GM18526 (cell line): ENCODE data around the gene CXCL5.

ENCODE experiments used
- POLR2A ChIP-seq: IDR thresholded peaks from 3 replicates; pipeline ENCODE4 v1.6.1; 2011; ENCODE audit not compliant: insufficient read length; ENCODE audit errors: extremely low read depth

CXCL5 gene

GRCh38 chr4:73990988-73991741, 7.3 kb downstream of the CXCL5 start:
- no peak for TF ChIP-seq POLR2A

DNA sequence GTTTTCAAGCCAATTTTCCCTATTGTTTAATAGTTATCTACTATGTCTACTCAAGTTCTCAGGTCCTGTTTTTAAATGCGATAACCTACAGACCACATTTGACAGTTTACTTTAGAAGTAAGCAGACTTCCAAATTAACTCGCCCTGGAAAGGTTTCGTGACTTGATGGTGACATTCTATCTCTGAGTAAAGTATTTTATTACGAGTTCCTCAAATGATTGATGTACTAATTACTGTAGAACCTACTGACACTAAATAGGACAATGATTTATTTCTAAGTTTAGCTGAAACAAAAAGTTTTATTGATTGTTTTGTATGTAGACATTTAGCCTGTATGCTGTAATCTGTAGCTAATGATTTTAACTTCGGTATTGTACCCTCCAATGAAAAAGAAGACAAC, 8.5 kb downstream of the CXCL5 start:
- no peak for TF ChIP-seq POLR2A

DNA sequence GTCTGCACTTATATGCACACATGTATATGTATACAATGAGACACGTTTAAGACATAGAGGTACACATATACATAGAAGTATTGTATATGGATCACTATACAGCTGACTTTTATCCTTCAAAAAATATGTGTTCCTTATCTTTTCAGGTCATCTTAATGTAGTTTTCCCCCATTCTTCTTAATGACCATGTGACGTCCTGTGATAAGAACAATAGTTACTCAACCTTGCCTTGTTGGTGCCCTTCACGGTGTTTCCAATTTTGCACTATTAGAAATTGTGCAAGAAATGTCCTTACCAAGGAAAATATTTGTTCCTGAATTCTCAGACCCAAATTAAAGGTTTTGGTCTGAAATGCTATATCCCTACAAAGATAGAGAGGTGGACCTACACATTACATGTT, 9.4 kb downstream of the CXCL5 start:
- no peak for TF ChIP-seq POLR2A

- TF ChIP-seq POLR2A, result no peak
Observed at GRCh38 chr4:73988061-73988460, 10.4 kb downstream of the CXCL5 start, which contains the start of gene PPBP. TSS of gene PPBP (minus strand) at chr4:73988190. CDS start at chr4:73988103, 87 bp downstream.

DNA sequence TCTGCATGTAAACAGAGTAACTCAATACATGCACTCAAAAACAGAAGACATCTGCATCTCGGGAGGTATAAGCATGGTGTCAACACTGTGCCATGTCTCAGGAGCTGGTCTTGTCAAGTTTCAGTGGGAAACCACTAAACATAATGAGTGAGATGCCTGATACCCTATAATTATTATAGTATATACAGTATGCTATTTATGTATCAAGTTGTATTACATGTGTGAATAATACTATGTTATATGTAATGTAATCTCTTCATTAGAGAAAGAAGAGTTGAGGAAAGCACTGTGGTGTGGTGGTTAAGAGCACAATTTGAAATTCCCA, 13.0 kb downstream of the CXCL5 start:
- TF ChIP-seq POLR2A, result no peak

DNA sequence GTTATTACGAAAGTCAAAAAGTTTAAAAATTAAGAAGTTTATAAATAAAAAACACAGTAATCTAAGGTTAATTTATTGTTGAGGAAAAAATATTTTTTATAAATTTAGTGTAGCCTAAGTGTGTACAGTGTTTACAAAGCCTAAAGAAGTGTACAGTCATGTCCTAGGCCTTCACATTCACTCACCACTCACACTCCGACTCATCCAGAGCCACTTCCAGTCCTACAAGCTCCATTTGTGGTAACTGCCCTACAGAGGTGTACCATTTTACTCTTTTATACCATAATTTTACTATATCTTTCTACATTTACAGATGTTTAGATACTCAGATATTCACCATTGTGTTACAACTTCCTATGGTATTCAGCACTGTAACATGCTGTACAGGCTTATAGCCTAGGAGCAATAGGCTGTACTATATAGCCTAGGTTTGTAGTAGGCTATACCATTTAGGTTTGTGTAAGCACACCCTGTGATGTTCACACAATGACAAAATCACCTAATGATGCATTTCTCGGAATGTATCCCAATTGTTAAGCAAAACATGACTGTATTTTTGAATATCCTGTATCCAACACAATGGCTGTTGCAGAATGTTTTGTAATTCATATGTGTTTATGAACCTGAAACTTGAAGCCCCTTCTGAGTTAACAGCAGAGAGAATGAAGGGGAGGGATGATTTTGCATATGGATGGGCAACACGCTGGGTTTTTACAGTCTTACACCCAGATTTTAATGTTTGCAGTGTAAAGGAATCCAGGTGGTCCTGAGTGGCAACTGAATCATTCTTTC, 13.5 kb downstream of the CXCL5 start:
- TF ChIP-seq POLR2A, result no peak

- no peak for TF ChIP-seq POLR2A
Observed at GRCh38 chr4:73979407-73979957, 19.0 kb downstream of the CXCL5 start.

DNA sequence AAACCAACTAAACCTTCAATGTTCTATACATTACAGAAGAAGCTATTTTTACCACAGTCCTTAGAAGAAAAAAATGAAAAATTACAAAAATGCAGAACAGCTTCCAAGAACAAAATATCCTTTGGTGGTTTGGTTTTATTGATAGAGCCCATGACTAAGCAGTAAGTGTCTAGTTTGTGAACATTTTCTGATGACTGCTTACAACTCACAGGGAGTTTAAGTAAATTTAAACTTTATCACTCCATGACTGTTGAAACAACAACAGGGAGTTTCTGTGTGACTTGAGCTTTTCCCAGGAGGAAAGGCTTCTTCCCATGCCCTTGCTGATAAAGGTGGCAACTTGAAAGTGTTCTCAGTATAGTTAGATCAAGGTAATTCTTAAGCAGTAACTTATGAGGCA, 19.6 kb downstream of the CXCL5 start:
- TF ChIP-seq POLR2A, result no peak

DNA sequence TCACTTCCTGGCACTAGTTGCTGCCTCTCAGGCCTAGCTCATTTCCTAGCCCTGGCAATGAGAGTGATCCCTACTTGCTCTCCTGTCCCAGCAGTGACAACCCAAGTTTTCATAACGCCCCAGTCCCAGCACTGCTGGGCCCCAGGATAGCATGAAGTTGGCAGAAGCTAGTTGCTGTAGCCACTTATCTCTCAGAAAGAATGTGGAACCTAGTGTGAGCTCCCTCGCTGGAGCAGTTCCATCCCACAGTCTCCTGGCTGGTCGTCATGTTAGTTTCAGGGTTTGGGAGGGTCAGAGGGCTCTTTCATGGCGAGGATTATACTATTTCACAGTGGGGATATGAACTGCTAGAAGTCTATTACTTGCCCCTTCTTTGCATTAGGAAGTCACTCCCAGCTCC, 21.8 kb downstream of the CXCL5 start:
- no peak for TF ChIP-seq POLR2A

DNA sequence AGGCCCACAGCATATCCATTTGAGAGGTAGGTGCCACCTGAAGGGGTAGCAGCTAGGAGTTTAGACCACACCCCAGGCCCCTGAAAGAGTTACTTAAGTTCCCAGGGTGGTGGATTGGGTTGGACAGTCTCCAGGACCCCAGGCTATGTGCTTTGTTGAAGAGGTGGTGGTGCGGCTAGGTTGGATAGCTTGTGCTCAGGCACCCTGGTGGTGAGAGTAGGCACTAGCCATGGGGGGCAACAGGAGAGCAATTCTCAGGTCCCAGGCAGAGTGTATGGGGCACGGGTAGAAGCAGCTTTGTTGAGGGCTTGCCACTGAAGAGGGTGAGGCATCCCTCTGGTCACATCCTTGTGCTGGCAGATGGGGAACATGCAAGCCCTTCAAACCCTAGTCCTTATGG, 22.3 kb downstream of the CXCL5 start:
- no peak for TF ChIP-seq POLR2A

GRCh38 chr4:73974352-73974751, 24.1 kb downstream of the CXCL5 start:
- no peak for TF ChIP-seq POLR2A

DNA sequence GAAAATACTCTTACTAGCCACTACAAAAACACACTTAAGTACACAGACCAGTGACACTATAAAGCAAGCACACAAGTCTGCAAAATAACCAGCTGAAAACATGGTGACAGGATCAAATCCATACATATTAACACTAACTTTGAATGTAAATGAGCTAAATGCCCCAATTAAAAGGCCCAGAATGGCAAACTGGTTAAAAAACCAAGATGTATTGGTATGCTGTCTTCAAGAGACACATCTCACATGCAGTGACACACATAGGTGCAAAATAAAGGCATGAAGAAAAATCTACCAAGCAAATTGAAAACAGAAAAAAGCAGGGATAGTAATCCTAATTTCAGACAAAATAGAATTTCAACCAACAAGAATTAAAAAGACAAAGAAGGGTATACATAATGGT, 27.5 kb downstream of the CXCL5 start:
- TF ChIP-seq POLR2A, result no peak

DNA sequence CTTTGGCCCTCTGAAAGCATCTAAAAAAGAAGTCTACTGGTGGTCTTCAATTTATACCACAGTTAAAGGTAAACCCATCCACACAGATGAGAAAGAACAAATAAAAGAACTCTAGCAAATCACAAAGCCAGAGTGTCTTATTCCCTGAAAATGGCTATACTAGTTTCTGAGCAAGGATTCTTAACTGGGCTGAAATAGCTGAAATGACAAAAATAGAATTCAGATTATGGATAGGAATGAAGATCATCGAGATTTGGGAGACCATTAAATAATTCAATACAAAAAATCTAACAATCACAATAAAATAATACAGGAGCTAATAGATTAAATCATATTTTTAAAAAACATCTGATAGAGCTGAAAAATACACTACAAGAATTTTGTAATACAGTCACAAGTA, 28.5 kb downstream of the CXCL5 start:
- TF ChIP-seq POLR2A, result no peak

DNA sequence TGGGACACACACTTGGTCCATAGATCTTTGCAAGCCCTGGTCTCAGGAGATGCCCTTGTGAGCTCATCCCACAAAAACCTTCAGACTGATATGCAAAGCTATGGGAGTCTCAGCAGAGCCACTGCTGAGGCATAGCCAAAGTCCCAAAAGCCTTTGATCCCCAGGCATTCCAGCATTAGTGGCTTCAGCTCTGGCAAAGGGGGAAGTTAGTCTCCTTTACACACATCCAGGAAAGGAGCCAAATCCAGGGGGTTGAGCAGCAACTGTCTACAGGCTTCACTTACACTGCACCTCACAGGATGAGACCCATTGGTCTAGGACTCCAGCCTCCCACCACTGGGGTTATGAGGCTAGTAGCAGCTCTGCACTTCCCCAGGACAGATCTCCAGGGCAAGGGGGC, 30.6 kb downstream of the CXCL5 start:
- TF ChIP-seq POLR2A, result no peak

- TF ChIP-seq POLR2A, result no peak
Observed at GRCh38 chr4:73964862-73965611, 33.4 kb downstream of the CXCL5 start.

DNA sequence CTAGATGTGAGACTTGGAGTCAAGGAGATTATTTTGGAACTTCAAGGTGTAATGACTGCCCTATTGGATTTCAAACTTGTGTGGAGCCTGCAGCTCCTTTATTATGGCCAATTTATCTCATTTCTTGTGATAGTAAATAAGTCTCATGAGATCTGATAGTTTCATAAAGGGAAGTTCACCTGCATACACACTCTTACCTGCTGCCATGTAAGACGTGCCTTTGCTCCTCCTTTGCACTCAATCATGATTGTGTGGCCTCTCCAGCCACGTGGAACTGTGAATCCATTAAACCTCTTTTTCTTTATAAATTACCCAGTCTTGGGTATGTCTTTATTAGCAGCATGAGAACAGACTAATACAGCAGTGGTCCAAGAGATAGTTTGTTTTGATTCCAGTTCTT, 35.8 kb downstream of the CXCL5 start:
- no peak for TF ChIP-seq POLR2A
